ENCODE results near the gene LILRA5. TPM values are rescaled to one million over a fixed set of nuclear protein-coding genes. Genes with fewer than 3 reads are reported as not detected.

The LILRA5 gene
- total and polyA plus RNA-seq, 2 of the 4 experiments (the other 2 are of a cell fraction) = not detected

- dilution Hi-C loops (cut with HindIII; ENCODE audit: low sequenced_read_pairs, unreplicated experiment) = no loop called here
- ChIA-PET POLR2A (ENCODE audit: unreplicated experiment) (no interaction called here), CTCF (no interaction called here)
- Histone ChIP-seq H3K27me3 (ENCODE audit: control insufficient read depth, insufficient read depth, low read length) (no peaks in the 10 kb centered on the region), H2BK15ac (ENCODE audit: low read depth, low read length) (no peak overlapping the region), H4K91ac (ENCODE audit: insufficient read depth, low read depth, low read length) (no peak overlapping the region), H3K79me1 (ENCODE audit: low read depth in 1 of 2, low read length in 2 of 2) (no peaks in the 10 kb centered on the region), H2AFZ (replicated peaks; ENCODE audit: low read length, poor library complexity) (no peak overlapping the region), H2AK9ac (replicated peaks; ENCODE audit: low read depth, low read length, poor library complexity) (no peak overlapping the region), H3K14ac (replicated peaks; ENCODE audit: low read depth, low read length) (no peak overlapping the region), H2BK120ac (ENCODE audit: low read depth, low read length) (no peak overlapping the region), H3K9me1 (ENCODE audit: insufficient read depth, low read length) (no peaks in the 10 kb centered on the region), H3K18ac (ENCODE audit: low read depth, low read length) (no peak overlapping the region), H4K5ac (ENCODE audit: low read depth, low read length) (no peak overlapping the region), H3K9ac (ENCODE audit: low read depth, low read length) (no peak overlapping the region), H3K4me2 (ENCODE audit: low read depth, low read length) (no peak overlapping the region), H2BK20ac (ENCODE audit: low read depth, low read length) (no peak overlapping the region), H3K4me1 (ENCODE audit: control insufficient read depth, insufficient read depth, low read length) (no peaks in the 10 kb centered on the region), H3K36me3 (ENCODE audit: control insufficient read depth, insufficient read depth, low read length) (no peaks in the 10 kb centered on the region), H2AK5ac (ENCODE audit: low read depth, low read length) (no peak overlapping the region), H4K20me1 (ENCODE audit: insufficient read depth, low read length) (no peaks in the 10 kb centered on the region; the same call in 1 of the 2 replicates), H3K4me3 (ENCODE audit: insufficient read depth, low read depth, low read length) (no peak overlapping the region), H2BK5ac (ENCODE audit: low read depth, low read length, poor library complexity, severe bottlenecking) (no peak overlapping the region), H3K9me3 (ENCODE audit: control insufficient read depth, insufficient read depth, low read length) (peaks cover 3% of the 10 kb centered on the region; the same call in 1 of the 2 replicates), H3K23ac (ENCODE audit: low read depth, low read length) (no peak overlapping the region), H3K27ac (ENCODE audit: insufficient read depth, low read length) (no peak overlapping the region), H3K56ac (ENCODE audit: extremely low read depth, insufficient read depth, low read length) (no peak overlapping the region), H4K8ac (ENCODE audit: low read depth in 2 of 2, low read length in 2 of 2) (no peak overlapping the region), H3K4ac (ENCODE audit: low read depth, low read length) (no peak overlapping the region)
- in situ Hi-C loops (cut with MboI; ENCODE audit: low sequenced_read_pairs) = no loop called here
- DNase-seq (no peak), ATAC-seq (ENCODE audit: low read depth) (no peak)
- TF ChIP-seq CTCF (conservative IDR thresholded peaks at IDR 0.05; ENCODE audit: low read depth, low read length) (no peak), POLR2A (IDR thresholded peaks at IDR 0.05; ENCODE audit: low read depth, low read length) (no peak), ELK1 (IDR thresholded peaks at IDR 0.05; ENCODE audit: borderline replicate concordance, low read depth, low read length) (no peak), SMC3 (IDR thresholded peaks at IDR 0.05; ENCODE audit: low read depth, low read length) (no peak), USF2 (IDR thresholded peaks at IDR 0.05; ENCODE audit: low read depth, low read length) (no peak), BHLHE40 (IDR thresholded peaks at IDR 0.05; ENCODE audit: low read depth, low read length) (no peak), RFX5 (IDR thresholded peaks at IDR 0.05; ENCODE audit: low read depth, low read length) (no peak)
- WGBS, 2 experiments (ENCODE audit: extremely low coverage in 2 of 2, insufficient read length in 1 of 2) = no CpG with 5 or more reads among the region's 7 CpGs
- no TSS peak for BruUV-seq (replicated peaks)
- intact Hi-C loops (cut with micrococcal nuclease) = no loop called here
These were observed 19.2 kb upstream of the LILRA5 start for GRCh38 chr19:54332149-54332548.

All from IMR-90 (cell line).